ENCODE measurements around the gene BMP4. TPM values are rescaled to one million over a fixed set of nuclear protein-coding genes. Genes with fewer than 3 reads are reported as not detected.
A peak's percentile ranks its signal among the peaks of the same experiment; 100 is the strongest.

The BMP4 gene
- total RNA-seq, 1 donor from 2014 or later = not detected

DNA sequence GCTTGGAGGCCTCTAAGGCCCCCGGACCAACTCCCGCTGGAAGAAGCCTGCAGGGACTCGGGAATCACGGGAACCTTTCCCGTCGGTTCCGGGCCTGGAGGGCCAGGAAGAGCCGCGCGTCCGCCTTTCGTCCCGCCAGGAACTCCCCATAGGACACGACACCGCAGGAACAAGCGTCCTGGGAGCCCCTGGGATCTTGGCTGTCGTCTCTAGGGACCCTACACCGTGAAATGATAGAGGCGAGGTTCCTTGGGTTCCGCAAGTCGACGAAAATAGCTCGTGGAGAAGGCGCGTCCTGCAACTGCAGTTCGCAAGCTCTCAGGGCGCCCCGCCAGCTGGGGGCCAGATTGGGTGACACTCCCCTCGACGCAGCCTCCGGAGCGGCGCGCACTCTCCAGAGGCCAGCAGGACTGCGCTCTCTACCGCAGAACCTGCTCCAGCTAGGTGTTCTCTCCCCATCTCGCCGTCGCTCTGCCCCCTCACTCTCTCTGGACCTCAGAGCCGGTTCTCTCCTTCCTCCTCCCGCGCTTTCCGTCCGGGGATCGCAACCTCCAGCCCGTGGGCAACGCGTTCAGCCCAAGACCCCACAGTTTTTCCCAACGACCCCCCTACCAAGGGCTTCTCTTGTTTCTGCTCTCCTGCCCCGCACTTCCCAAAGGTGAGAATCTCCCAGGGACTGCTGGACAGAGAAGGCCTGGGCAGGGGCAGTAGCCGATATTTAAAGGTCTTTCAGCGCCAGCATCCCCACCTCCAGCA, 776 bp downstream of the BMP4 start:
- H3K4me3 Mint-ChIP-seq = peak overlapping the region; percentile 30
- H3K9me3 Mint-ChIP-seq = no peaks in the 10 kb centered on the region
- no peak for DNase-seq (ENCODE audit: low spot score)
- H3K4me1 Mint-ChIP-seq (ENCODE audit: low read depth) = peaks cover 28% of the 10 kb centered on the region
- H3K27ac Mint-ChIP-seq = no peak overlapping the region
- H3K36me3 Mint-ChIP-seq (ENCODE audit: low read depth) = peaks cover 2% of the 10 kb centered on the region
- intact Hi-C loops (cut with micrococcal nuclease) = no loop called here
- H3K27me3 Mint-ChIP-seq (ENCODE audit: insufficient read depth) = peaks cover 69% of the 10 kb centered on the region

DNA sequence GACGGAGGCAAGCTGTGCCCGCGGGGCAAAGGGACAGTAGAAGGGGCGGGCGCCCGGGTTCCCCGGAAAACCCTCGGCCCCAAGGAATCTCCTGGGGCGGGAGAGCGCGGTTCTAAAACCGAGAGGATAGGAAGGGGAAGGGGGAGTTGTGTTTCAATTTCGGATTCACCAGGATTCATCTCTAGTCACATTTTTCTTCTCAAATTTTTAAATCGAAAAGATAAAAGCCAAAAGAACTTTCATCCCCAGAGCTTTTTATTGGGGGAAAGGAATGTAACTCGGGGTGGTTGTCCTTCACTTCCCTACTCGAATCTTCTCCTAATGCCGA, 1.4 kb downstream of the BMP4 start:
- Mint-ChIP-seq H3K27ac (no peak overlapping the region), H3K27me3 (ENCODE audit: insufficient read depth) (peaks cover 63% of the 10 kb centered on the region), H3K4me3 (peak overlapping the region; percentile 30), H3K9me3 (no peaks in the 10 kb centered on the region), H3K4me1 (ENCODE audit: low read depth) (peaks cover 28% of the 10 kb centered on the region), H3K36me3 (ENCODE audit: low read depth) (peaks cover 2% of the 10 kb centered on the region)
- intact Hi-C loops (cut with micrococcal nuclease) = no loop called here
- no peak for DNase-seq (ENCODE audit: low spot score)

- no peaks in the 10 kb centered on the region for H3K9me3 Mint-ChIP-seq
- intact Hi-C loops (cut with micrococcal nuclease) = no loop called here
- peaks cover 2% of the 10 kb centered on the region for H3K36me3 Mint-ChIP-seq (ENCODE audit: low read depth)
- no peak for DNase-seq (ENCODE audit: low spot score)
- H3K27me3 Mint-ChIP-seq (ENCODE audit: insufficient read depth) = peaks cover 65% of the 10 kb centered on the region
- H3K4me1 Mint-ChIP-seq (ENCODE audit: low read depth) = peaks cover 28% of the 10 kb centered on the region
- peak overlapping the region; percentile 78 for H3K4me3 Mint-ChIP-seq
- no peak overlapping the region for H3K27ac Mint-ChIP-seq
Measured at GRCh38 chr14:53954551-53955228, 1.9 kb downstream of the BMP4 start.

GRCh38 chr14:53953828-53954550, 2.6 kb downstream of the BMP4 start:
- Mint-ChIP-seq H3K27me3 (ENCODE audit: insufficient read depth) (peaks cover 69% of the 10 kb centered on the region), H3K4me1 (ENCODE audit: low read depth) (peaks cover 28% of the 10 kb centered on the region), H3K9me3 (no peaks in the 10 kb centered on the region), H3K4me3 (peak overlapping the region; percentile 78), H3K27ac (peak overlapping the region; percentile 61), H3K36me3 (ENCODE audit: low read depth) (peaks cover 2% of the 10 kb centered on the region)
- intact Hi-C loops (cut with micrococcal nuclease) = no loop called here
- no peak for DNase-seq (ENCODE audit: low spot score)

- H3K27ac Mint-ChIP-seq = no peak overlapping the region
- H3K27me3 Mint-ChIP-seq (ENCODE audit: insufficient read depth) = peaks cover 75% of the 10 kb centered on the region
- no peak for DNase-seq (ENCODE audit: low spot score)
- no peaks in the 10 kb centered on the region for H3K9me3 Mint-ChIP-seq
- H3K4me3 Mint-ChIP-seq = peak overlapping the region; percentile 78
- peaks cover 28% of the 10 kb centered on the region for H3K4me1 Mint-ChIP-seq (ENCODE audit: low read depth)
- peaks cover 2% of the 10 kb centered on the region for H3K36me3 Mint-ChIP-seq (ENCODE audit: low read depth)
- intact Hi-C loops (cut with micrococcal nuclease) = no loop called here
Measured at GRCh38 chr14:53953002-53953827, 3.4 kb downstream of the BMP4 start.

DNA sequence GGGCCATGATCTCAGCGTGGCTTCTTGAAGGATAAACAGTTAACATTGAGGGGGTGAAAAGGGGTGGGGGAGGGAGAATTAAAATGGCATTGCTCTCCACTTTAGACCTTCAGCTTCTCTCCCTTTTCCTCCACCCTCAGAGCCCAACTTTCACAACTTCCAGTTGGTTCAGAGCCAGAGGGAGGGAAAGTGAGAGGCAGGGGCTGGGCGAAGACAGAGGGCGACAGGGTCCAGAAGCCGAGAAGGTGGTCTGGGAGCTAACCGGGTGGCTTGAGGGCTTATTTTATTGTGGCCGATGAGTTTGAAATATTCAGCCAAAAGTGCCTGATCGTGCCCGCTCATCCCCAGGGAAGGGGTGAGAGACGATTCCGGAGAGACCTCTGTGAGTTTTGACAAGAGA, 4.1 kb downstream of the BMP4 start:
- Mint-ChIP-seq H3K36me3 (ENCODE audit: low read depth) (peaks cover 2% of the 10 kb centered on the region), H3K27me3 (ENCODE audit: insufficient read depth) (peaks cover 78% of the 10 kb centered on the region), H3K4me3 (no peak overlapping the region), H3K27ac (peak overlapping the region; percentile 40), H3K9me3 (no peaks in the 10 kb centered on the region), H3K4me1 (ENCODE audit: low read depth) (peaks cover 28% of the 10 kb centered on the region)
- intact Hi-C loops (cut with micrococcal nuclease) = no loop called here
- DNase-seq (ENCODE audit: low spot score) = no peak

GRCh38 chr14:53951627-53952303, 4.9 kb downstream of the BMP4 start:
- intact Hi-C loops (cut with micrococcal nuclease) = no loop called here
- H3K36me3 Mint-ChIP-seq (ENCODE audit: low read depth) = peaks cover 2% of the 10 kb centered on the region
- H3K4me3 Mint-ChIP-seq = no peak overlapping the region
- no peak for DNase-seq (ENCODE audit: low spot score)
- no peaks in the 10 kb centered on the region for H3K9me3 Mint-ChIP-seq
- H3K27me3 Mint-ChIP-seq (ENCODE audit: insufficient read depth) = peaks cover 74% of the 10 kb centered on the region
- no peak overlapping the region for H3K27ac Mint-ChIP-seq
- H3K4me1 Mint-ChIP-seq (ENCODE audit: low read depth) = peaks cover 28% of the 10 kb centered on the region

GRCh38 chr14:53951243-53951626, 5.4 kb downstream of the BMP4 start:
- DNase-seq (ENCODE audit: low spot score) = no peak
- peaks cover 2% of the 10 kb centered on the region for H3K36me3 Mint-ChIP-seq (ENCODE audit: low read depth)
- intact Hi-C loops (cut with micrococcal nuclease) = no loop called here
- peaks cover 27% of the 10 kb centered on the region for H3K4me1 Mint-ChIP-seq (ENCODE audit: low read depth)
- peaks cover 72% of the 10 kb centered on the region for H3K27me3 Mint-ChIP-seq (ENCODE audit: insufficient read depth)
- H3K4me3 Mint-ChIP-seq = no peak overlapping the region
- no peaks in the 10 kb centered on the region for H3K9me3 Mint-ChIP-seq
- no peak overlapping the region for H3K27ac Mint-ChIP-seq

- no peak for DNase-seq (ENCODE audit: low spot score)
- peaks cover 2% of the 10 kb centered on the region for H3K36me3 Mint-ChIP-seq (ENCODE audit: low read depth)
- H3K4me1 Mint-ChIP-seq (ENCODE audit: low read depth) = peaks cover 18% of the 10 kb centered on the region
- no peak overlapping the region for H3K27ac Mint-ChIP-seq
- peaks cover 69% of the 10 kb centered on the region for H3K27me3 Mint-ChIP-seq (ENCODE audit: insufficient read depth)
- intact Hi-C loops (cut with micrococcal nuclease) = no loop called here
- H3K4me3 Mint-ChIP-seq = no peak overlapping the region
- H3K9me3 Mint-ChIP-seq = no peaks in the 10 kb centered on the region
Measured at GRCh38 chr14:53950031-53950793, 6.4 kb downstream of the BMP4 start.

DNA sequence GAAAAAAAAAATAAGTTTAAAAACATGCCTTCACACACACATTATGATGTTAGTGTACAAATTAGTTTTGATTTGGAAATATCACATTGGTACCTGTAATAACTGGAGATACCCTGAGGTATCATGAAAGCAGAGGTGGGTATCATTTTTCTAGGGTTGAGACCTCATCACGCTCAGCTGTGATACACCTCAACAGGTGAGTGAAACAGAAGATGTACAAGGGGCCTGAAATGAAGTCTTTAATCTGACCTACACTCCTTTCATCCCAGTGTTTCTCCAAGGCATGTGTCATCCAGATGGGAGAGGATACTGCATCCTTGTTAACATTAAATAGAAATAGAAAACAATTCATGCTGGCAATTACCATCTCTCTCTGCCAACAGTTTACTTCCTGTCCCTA, 7.4 kb downstream of the BMP4 start:
- intact Hi-C loops (cut with micrococcal nuclease) = no loop called here
- Mint-ChIP-seq H3K9me3 (no peaks in the 10 kb centered on the region), H3K4me3 (no peak overlapping the region), H3K27ac (no peak overlapping the region), H3K27me3 (ENCODE audit: insufficient read depth) (peaks cover 69% of the 10 kb centered on the region), H3K4me1 (ENCODE audit: low read depth) (peaks cover 11% of the 10 kb centered on the region), H3K36me3 (ENCODE audit: low read depth) (peaks cover 2% of the 10 kb centered on the region)
- no peak for DNase-seq (ENCODE audit: low spot score)

- Mint-ChIP-seq H3K4me3 (no peak overlapping the region), H3K4me1 (ENCODE audit: low read depth) (peaks cover 5% of the 10 kb centered on the region), H3K36me3 (ENCODE audit: low read depth) (no peaks in the 10 kb centered on the region), H3K27ac (no peak overlapping the region), H3K9me3 (no peaks in the 10 kb centered on the region), H3K27me3 (ENCODE audit: insufficient read depth) (peaks cover 68% of the 10 kb centered on the region)
- DNase-seq (ENCODE audit: low spot score) = no peak
- intact Hi-C loops (cut with micrococcal nuclease) = no loop called here
Measured at GRCh38 chr14:53948205-53948884, 8.3 kb downstream of the BMP4 start.
